PC-3 (cell line): ENCODE results near the gene COL19A1.

Experiments
- CTCF ChIP-seq: fragments of 300-600 bp; sonication (generic); conservative IDR thresholded peaks from 2 replicates; pipeline ENCODE4 v1.5.1; 2017; ENCODE audit warnings: antibody characterized with exemption, low read depth, mild to moderate bottlenecking, low read length
- EZH2 ChIP-seq: fragments of 300-600 bp; sonication (generic); IDR thresholded peaks from one replicate; pipeline ENCODE4 v1.6.1; 2017; ENCODE audit warnings: antibody characterized with exemption, mild to moderate bottlenecking, low read length; ENCODE audit not compliant: unreplicated experiment
- EZH2phosphoT487 ChIP-seq: fragments of 300-600 bp; sonication (generic); IDR thresholded peaks from 2 replicates; pipeline ENCODE4 v1.6.1; 2018; ENCODE audit warnings: mild to moderate bottlenecking, antibody characterized with exemption, low read length, borderline replicate concordance

- no peak for TF ChIP-seq CTCF
- TF ChIP-seq EZH2: no peak
- TF ChIP-seq EZH2phosphoT487: no peak
These were observed 258.7 kb downstream of the COL19A1 start for GRCh38 chr6:70124882-70125545.
